Fibroblast of skin of back (primary cell): ENCODE measurements around the gene LSAMP.

Experiments used
- DNase-seq: peaks from one replicate; pipeline ENCODE4 v3.0.0-alpha.2; 2013

Gene LSAMP

DNA sequence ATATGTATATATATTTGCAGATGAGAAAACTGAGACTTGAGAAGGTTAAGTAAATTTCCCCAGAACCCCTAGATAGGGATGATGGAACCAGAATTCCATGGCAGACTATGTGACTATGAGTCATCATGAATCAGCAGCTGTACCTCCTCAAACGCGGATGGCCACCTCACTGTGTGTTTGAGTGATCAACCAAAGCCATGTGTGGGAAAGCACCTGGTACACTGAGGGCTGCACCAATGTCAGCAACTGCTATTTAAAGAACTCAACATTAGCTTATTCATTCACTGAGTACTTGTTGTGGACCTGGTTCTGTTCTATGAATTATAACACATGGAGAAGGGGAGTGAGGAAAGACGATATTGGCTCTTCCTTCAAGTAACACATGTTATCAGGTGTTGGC, 445.0 kb downstream of the LSAMP start:
- peak; percentile 93 for DNase-seq

DNA sequence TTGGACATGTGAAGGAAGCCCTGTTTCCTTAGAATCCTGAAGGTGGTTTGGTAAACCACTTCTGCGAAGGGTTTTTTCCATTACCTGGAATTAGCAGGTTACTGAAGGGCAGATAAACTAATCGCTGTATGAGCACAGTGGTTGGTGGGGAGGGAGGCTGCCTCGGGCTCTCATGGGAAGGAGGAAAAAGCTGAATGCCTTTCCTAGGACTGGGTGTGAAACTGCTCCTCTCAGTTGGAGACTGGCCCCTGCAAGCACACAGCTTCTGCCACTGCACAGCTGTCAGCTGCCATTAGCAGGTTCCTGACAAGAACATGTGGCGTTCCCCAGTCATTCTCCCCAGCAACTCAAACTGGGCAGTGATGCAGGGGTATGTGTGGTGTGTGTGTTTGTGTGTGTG, 445.7 kb downstream of the LSAMP start:
- no peak for DNase-seq

DNA sequence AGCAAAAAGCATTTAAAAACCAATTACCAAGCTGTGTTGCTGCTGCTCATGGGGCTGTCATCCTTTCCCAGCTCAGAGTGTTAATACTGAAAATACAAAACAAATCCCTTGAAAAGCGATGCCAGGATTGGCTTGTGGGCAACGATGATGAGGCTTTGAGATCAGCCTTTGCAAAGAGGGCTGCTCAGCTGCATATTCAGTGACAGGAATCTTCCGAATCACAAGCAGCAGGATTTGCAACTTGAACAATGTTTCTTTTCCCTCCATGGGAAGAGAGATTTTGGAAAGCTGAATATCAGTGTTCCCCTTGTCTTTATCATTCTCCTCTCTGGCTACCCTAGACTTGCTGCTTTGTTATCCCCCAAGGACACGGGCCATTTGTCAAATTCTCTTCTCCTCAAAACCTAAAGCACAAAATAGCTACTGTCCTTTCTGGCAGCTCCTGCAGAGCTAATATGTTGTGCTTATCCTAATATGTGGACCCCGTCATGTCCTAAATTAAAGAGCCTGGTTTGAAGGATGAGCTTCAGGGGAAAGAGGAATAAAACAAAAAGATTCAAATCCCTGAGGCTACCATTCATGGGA, 446.2 kb downstream of the LSAMP start:
- no peak for DNase-seq

DNA sequence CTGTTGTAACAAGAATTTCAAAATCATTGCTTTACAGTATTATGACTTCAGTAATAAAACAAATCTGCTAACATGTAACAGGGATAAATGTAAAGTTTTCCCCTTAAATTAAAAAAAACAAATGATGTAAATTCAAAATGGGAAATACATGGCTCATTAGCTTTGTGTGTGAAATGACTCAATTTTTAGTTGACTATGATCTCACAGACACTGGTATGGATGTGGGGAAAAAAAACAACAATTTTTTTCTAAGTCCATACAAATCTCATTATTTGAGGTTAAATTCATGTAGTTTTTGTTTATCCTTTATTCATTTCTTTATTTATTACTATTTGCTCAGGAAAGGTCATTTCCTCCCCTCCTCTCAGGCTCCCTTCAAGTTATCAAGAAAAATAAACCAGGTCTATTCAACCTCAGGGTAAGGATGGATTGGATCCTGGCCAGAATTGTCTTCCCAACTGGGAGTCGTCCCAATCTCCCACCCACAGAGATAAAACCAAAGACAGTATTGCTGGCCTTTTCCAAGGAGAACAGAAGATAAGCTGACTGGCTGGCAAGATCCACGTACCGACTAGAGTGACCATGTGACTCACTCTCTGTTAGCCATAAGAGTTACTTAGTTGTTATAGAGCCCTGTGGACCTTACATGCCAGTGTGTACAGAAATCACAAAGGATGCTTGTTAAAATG, 448.7 kb downstream of the LSAMP start:
- DNase-seq: peak; percentile 72

DNA sequence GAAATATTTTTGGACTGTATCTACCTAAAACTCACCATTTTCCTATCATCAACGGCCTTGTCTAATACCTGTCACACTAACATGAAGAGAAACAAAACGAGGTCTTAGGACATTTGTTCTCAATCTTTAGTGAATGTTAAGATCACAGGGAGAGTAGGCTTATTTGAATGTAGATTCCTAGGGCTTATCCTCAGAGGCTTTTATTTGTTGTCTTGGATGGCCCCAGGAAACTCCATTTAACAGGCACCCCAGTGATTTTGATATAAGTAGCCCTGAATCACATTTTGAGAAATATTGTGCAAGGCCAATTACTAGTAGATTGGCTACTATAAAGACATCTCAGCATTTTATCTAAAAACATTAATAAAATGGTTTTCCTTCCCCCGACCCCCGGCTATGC, 454.6 kb downstream of the LSAMP start:
- no peak for DNase-seq

DNA sequence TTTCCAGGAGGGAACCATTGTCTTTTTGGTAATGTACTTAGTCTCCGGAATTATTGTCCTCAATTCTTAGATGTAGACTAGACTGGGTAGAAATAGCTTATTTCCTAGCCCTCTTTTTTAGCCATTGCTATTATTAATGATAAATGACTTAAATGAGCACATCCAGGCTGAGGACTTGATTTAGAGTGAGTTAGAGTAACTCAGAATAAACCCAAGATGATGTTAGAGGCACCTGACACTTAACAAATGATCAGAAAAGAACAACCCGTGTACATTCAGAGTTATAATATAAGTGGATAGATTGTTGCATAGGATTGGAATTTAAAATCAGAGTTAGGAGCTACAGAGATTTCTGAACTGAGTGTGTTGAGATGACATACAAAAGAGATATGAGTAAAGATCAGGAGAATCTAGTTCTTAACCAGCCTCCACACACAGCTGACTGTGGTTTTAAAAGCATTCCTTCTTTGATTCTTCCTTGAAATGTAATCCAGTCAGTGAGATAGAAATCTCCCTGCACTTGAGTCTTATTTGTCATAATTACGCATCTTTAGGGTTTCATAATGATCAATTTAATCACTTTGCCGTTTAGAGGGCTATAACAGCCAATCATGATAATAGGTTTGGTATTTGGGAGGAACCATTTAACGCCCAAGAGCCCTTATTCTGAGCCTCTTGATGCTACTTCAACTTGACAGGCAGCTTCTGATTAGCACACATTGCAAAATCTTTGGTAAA, 455.4 kb downstream of the LSAMP start:
- peak; percentile 79 for DNase-seq

DNA sequence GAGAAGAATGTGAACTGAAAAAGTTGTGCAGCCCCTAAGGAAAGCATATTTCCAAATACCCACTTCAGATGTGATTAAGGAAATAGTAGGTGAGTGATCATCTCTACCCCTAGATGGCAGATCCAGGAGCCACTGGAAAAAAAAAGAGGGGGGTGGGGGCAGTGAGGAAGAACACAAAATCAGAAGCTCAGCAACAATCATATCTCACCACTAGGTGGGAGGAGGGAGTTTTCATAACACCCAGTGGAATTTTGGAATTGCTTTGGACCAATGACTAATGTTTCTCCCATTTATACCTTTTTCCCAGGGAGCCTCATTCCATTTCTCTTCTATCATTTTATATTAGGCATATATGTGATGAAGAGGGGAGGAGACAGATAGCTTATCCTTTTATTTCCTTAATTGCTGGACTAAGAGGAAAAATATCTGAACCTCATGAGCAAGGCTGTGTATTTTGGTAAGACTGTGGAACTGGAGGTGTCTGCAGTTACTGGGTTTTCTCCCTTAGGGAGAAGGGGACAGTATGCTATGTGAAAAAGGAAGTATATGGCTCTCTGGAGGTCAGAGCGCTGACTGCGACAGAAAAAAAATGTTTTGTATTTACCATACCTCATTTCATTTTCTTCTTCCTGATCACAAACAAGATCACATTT, 458.6 kb downstream of the LSAMP start:
- DNase-seq: peak; percentile 69

DNA sequence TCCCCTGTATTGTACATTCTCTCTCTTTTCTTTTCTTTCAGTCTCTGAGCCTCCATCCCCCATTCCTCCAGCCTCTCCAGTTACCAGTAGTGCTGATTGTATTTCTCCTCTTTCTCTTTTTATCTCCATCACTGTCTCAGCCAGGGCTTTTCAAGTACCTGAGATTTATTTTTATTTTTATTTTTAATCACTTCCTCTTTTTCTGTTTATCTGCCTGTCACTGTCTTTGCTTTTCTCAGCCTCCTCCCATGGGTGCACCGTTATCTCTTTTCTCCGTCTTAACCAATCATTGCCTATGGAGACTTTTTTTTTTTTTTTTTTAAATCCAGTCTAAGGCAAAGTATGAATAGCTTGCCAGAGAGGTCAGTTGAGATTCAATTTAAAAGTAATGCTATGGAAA, 462.7 kb downstream of the LSAMP start:
- DNase-seq: no peak

DNA sequence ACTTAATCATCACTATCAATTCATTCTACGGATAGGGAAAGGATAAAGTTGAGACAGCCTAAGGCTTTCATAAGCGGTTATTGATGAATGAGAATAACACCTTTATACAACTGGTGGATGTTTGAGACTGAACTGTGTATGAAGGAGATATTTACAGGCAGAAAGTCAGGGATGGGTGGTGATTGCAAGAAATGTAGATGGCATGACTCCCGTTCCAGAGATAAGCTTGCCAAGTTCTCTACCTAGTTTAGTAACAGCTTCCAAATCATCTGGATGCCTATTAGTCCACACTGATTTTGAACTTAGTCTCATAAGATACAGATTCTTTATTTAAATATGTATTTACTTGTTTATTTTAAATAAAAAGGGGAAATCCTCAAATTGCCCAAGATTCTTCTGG, 463.2 kb downstream of the LSAMP start:
- DNase-seq: no peak

DNA sequence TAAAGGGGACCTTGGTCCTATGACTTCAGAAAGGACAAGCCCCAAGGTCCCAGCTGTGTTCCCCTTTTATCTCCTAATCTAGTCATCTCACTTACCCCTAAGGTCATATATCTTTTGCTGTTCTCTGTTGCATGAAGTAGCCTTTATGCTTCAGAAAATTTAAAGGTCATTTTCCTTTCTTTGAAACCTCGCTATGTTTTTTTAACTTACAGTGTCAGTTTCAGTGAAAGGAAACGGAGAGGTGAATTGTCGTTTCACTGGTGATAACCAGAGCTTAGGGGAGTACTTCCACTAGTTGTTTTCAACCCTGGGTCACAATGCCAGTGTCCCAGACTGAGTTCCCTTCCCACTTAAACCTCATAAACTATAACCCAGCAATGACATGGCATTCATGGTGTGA, 464.6 kb downstream of the LSAMP start:
- DNase-seq: no peak

DNA sequence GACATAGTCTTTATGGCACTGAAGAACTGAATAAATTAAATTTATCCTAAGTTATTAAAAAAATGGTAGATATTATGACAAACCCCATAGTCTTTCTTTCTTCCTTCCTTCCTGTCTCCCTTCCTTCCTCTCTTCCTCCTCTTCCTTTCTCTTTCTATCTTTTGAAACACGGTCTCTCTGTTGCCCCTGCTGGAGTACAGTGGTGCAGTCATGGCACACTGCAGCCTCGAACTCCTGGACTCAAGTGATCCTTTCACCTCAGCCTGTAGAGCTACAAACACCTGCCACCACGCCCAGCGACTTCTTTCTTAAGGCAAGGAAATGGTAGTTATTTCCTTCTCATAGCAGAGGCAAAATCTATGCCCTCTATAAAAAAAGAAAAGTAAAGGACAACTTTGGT, 467.4 kb downstream of the LSAMP start:
- no peak for DNase-seq

DNA sequence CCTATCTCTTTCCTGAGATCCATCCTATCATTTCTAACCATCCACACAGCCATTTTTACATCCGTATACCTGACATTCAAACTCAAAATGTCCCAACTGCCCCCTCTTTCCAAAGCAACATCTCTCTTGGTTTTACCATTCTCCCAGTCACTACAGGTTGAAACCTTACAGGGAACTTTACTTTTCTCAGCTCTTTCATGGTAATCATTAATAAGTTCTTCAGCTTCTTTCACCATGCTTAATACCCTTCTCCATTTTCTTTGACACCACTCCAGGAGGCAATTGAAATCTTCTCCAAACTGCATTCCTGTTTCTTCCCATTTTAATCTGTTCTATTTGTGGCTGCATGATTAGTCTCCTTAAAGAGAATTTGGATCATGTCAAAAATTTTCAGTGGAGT, 469.5 kb downstream of the LSAMP start:
- DNase-seq: no peak

DNA sequence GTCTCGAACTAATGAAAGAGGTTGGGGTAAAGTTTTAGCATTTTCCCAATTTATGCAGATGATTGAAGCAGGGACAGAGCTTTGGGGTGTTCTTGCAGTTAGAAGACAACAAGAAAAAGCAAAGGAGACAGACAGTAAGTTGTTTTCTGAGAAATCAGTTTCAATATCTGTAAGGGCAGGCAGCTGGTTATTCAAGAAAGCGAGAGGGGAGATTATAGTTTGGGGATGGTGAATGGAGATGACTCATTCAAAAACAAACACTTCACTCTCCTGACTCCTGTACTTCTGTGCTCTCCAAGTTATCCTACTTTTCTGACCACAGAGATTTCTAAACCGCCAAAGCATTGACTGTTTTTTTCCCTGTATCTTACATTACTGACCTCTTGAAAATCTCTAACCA, 469.9 kb downstream of the LSAMP start:
- DNase-seq: peak; percentile 82

DNA sequence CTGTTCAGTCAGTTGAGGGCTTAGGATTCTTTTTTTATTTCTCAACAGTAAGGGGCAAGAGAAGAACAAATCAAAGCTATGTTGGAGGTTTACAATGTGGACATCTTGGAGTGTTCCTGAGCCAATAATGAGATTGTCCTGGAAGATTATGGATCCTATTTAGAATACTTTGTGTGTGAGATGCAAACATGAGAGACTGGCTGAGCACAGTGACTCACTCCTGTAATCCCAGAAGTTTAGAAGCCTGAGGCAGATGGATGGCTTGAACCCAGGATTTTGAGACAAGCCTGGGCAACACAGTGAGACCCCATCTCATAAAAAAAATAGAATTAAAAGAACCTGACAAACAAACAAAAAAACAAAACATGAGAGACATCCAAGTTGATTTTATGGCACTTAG, 470.3 kb downstream of the LSAMP start:
- no peak for DNase-seq

DNA sequence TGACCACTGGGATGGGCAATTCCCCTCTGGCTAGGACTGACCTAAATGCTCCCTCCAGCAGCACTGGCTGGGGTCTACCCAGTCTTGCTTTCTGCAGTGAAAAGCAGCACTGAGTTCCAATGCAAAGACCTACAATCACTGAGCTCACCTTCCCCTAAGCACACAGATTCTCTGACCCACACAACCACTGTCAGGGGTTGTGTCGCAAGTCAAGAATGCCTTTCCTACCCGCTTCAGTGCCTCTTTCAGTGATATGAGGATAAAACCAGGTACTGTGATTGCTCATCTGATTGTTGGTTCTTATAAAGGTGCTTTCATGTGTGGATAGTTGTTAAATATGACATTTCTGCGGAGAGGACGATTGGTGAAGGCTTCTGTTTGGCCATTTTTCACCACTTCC, 476.4 kb downstream of the LSAMP start:
- no peak for DNase-seq

DNA sequence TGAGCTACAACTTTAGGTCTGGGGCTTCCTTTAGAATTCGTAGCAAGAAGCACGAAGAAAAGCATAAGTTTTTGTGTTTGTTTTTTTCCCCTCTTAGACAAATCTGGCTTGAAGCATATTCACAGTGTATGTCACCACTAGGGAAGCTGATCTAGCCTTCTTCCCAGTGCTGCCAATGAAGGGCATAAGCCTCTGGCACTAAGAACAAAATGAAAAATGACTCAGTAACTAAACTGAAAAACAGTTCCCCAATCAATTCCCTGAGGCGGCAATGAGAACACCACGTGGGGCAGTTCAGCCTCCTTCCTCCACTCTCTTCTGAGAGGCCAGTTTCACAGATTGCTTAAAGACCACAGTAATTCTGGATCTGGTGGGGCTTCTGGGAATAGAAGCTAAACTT, 483.9 kb downstream of the LSAMP start:
- DNase-seq: no peak

DNA sequence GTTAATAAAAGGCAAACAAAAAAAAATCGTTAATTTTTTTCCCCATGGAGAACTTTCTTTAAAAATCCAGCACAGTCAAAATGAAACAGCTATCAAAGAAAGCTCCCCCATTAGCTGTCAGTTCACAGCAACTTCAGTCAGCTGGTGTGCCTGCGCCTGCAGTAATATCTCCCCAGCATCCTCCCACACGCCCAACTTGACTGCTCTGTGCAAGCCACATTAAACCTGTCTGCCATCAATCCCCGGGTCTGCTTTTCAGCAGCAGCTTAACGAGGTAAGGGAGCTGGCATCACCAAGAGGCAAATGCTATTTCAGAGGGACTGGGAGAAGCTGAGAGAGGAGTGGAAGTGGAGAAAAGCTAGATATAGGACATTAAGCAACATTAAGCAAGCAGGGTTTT, 484.5 kb downstream of the LSAMP start:
- no peak for DNase-seq

DNA sequence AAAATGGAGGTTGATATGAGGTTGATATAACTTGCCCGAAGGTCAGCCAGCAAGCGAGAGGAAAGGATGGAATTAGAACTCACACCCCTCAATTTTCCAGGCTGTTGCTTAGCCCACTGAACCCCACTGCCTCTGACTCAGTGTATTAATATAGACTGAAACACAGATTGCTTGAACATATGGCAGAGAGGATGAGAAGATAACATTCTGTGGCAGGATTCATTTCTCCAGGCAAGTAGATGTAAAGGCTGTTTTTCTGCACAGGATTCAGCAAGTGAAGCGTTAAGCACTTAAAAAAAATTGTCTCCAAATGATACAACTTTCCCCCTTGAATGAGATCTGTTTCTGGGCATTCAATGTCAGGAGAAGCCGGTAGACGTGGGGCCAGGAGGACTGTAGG, 486.8 kb downstream of the LSAMP start:
- no peak for DNase-seq

DNA sequence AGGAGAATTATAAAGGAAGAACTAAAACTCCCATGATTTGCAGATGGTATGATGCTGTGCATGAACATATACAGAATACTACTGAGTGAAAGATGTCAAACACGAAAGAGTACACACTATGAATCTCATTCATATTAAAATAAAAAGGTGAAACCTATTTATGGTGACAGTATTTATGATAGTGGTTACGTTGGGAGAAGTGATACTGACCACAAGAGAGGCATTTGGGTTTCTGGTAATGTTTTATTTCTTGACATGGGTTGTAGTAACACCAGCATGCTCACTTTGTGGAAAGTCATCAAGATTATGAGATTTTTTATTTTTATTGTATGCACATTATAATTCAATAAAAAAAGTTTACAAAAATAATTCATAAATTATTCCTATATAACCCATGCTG, 498.0 kb downstream of the LSAMP start:
- no peak for DNase-seq

DNA sequence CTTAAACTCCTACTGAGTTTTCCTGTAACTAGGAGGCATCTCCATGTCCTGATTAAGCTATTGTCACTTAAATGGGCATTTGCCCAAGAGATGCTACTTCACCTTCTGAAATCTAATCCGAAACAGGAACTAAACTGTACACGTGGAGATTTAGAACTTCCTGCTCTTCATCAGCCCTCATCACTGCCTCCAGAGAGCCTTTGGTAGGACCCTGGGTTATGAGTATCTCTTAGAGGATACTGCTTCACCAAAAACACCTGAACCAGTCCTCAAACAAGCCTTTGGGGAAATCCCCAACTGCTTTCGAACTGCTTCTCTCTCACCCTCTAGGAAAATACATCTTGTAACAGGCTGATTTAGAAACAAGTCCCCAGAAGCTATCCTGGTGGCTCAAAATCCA, 501.7 kb downstream of the LSAMP start:
- no peak for DNase-seq

DNA sequence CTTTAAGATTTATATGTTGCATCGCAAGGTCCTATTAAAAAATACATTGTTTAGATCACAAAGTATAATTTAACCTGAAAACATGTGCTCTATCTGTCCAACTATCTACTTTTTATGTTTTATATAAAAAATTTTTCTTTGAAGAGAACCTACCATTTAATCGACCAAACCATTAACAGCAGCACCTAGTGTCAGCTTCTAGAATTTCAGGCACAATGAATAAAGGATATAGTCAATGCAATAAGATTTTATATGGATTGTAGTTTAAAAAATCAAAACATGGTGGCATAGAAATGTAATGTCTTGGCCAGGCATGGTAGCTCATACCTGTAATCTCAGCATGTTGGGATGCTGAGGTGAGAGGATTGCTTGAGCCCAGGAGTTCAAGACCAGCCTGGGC, 508.2 kb downstream of the LSAMP start:
- DNase-seq: no peak

DNA sequence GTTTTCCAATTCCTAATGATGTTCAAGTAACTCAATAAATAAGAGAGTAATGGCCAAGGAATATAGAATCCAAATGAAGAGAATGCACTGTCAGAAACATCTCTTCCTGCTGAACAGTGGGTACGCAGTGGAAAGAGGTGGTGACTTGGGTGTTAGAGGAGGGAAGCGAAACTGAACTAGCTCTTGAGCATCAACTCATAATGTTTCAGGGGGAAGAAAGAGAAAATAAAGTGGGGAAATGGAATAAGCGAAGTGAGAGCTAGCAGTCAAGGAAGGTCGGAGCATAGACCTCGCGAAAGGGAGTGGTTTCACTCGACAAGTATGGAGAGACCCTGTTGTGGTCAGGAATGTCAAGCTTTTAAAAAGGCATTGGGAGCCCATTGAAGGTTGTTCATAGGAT, 512.5 kb downstream of the LSAMP start:
- no peak for DNase-seq

DNA sequence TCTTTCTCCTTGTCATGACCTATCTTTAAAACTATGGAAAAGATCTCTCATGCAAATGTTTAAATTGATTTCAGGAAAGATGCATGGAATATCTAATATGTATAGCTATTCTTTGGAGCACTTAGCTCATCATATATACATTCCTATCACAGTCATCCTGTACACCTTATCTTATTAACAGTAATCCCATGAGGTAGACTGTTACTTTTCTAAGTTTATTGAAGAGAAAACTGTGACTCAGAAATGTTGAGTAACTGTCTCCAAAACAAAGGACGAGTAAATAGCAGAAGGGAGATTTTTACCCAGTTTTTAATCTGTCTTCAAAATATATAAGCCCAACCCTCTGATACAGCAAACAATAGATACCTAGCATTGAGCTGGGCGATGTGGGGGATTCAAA, 513.7 kb downstream of the LSAMP start:
- DNase-seq: no peak

DNA sequence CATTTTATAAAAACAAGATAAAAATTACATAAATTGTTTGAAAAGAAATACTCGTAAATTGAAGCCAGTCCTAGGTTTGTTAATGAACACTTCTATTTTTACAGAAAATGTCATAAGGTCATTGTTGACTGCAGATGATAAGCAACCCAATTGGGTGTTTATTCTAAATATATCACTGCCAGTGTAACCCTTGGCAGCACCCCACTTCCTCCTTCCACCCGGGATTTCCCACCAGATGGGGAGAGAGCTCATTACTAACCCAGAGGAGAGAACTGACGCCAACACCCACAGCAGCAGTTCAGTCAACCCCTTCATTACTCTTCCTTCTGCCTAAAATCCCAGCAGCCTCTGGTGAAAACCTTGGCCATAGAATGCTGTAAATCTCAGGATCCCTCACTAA, 514.4 kb downstream of the LSAMP start:
- DNase-seq: no peak
